Measurements from ENCODE around the gene MACO1.

DNA sequence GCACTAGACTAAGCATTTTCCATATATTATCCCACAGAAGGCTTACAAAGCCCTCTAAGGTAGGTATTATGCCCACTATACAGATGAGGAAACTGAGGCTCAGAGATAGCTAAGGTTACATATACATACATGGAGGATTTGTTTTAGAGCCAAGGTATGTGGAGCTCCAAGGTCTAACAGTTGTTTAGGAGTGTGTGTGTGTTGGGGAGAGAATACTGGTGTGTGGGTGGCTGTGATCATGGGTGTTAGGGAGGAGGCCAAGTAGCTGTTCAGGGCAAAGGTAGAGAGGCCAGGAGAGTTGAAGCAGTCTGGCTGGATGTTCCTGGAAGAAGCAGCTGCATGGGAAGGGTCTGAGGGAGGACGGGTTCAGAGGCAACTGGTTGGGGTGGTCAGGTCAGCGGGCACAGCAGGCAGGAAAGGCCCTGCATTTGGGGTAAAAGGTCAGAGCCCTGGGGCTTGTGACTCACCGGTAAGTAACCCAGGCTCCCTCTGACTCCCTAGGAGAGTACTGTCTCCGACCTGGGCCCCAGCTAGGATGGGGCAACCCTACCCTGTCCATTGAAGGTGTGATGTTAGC is 107.6 kb downstream of the MACO1 start:
- TF ChIP-seq POLR2A (IDR thresholded peaks at IDR 0.05) (no peak), CTCF (IDR thresholded peaks at IDR 0.05 in 4 of 5, conservative IDR thresholded peaks at IDR 0.05 in 1 of 5) (no peak)

Measured in gastrocnemius medialis (tissue), 4 donors.